ENCODE measurements around the gene NUP43.
"Not testable (repeated sequence)": the region's sequence is repeated elsewhere in the genome, so short reads cannot be mapped to it uniquely, and the experiment has no call there.

NUP43 gene

GRCh38 chr6:149746147-149746946 is at the start of gene NUP43:
NUP43 (minus strand) TSS chr6:149746529; CDS start chr6:149746495, 34 bp downstream.
- DNase-seq = peak; percentile 37 to 93 (median 81)

GRCh38 chr6:149783551-149783950 is 37.2 kb upstream of the NUP43 start:
- no peak for DNase-seq

- DNase-seq = no peak
Measured at GRCh38 chr6:149782337-149782736, 36.0 kb upstream of the NUP43 start.

GRCh38 chr6:149781715-149782114 is 35.4 kb upstream of the NUP43 start:
- DNase-seq = no peak

GRCh38 chr6:149779644-149779963 is 33.3 kb upstream of the NUP43 start:
- no peak for DNase-seq

GRCh38 chr6:149777624-149778023 is 31.3 kb upstream of the NUP43 start:
- DNase-seq = no peak

GRCh38 chr6:149771925-149772324 is 25.6 kb upstream of the NUP43 start:
- DNase-seq = no peak

GRCh38 chr6:149771185-149771584 is 24.9 kb upstream of the NUP43 start:
- no peak for DNase-seq

- no peak for DNase-seq
Measured at GRCh38 chr6:149769676-149770075, 23.3 kb upstream of the NUP43 start.

- no peak for DNase-seq
Measured at GRCh38 chr6:149766156-149766769, 19.9 kb upstream of the NUP43 start.

GRCh38 chr6:149763866-149764265 is 17.5 kb upstream of the NUP43 start:
- DNase-seq = no peak

GRCh38 chr6:149761438-149761837 is 15.1 kb upstream of the NUP43 start:
- no peak for DNase-seq

GRCh38 chr6:149756261-149756636 is 9.9 kb upstream of the NUP43 start:
- no peak for DNase-seq

GRCh38 chr6:149755300-149756260 is 9.3 kb upstream of the NUP43 start:
- peak in 1 of 51 donors; percentile 23 for DNase-seq

GRCh38 chr6:149754548-149754947 is 8.2 kb upstream of the NUP43 start:
- DNase-seq = no peak

- not testable (repeated sequence) for DNase-seq
Measured at GRCh38 chr6:149753374-149753637, 7.0 kb upstream of the NUP43 start.

- no peak for DNase-seq
Measured at GRCh38 chr6:149752600-149753373, 6.5 kb upstream of the NUP43 start.

- not testable (repeated sequence) for DNase-seq
Measured at GRCh38 chr6:149751920-149752319, 5.6 kb upstream of the NUP43 start.

GRCh38 chr6:149751239-149751638 is 4.9 kb upstream of the NUP43 start:
- DNase-seq = no peak

GRCh38 chr6:149750136-149750609 is 3.8 kb upstream of the NUP43 start:
- DNase-seq = peak in 36 of 51 donors; percentile 13 to 76 (median 41)

GRCh38 chr6:149749594-149750135 is 3.3 kb upstream of the NUP43 start, which contains the start of gene PCMT1:
PCMT1 (plus strand) TSS chr6:149749741; CDS start chr6:149749902, 161 bp downstream.
- peak; percentile 18 to 94 (median 80) for DNase-seq
